Activated CD8-positive, alpha-beta memory T cell treated with anti-CD3 and anti-CD28 coated beads, Interleukin-2, amount 10 ng/mL, durations not matched to agents 7 days and 5 days (primary cell): ENCODE results near the gene PRR18. TPM values are rescaled to one million over a fixed set of nuclear protein-coding genes. Genes with fewer than 3 reads are reported as not detected.
"Not testable (repeated sequence)": the region's sequence is repeated elsewhere in the genome, so short reads cannot be mapped to it uniquely, and the experiment has no call there.

Source experiments
- ATAC-seq: fragments of 150-1000 bp; cut with Tn5 transposase; one replicate; pipeline ENCODE4 v1.10.0; 2021; ENCODE audit warnings: moderate library complexity
- CTCF ChIA-PET: fragments of 350-600 bp; sonication (Branson Sonifier 250); formaldehyde crosslinking; loops from one replicate; lab custom pipeline; 2021; ENCODE audit warnings: antibody characterized with exemption; lab: Charles Lee
- DNase-seq: peaks from one replicate; pipeline ENCODE4 v3.0.0-alpha.2; 2020
- H3K27ac Mint-ChIP-seq: one replicate; pipeline ENCODE4 v1.8.0; 2021; ENCODE audit warnings: mild to moderate bottlenecking, mixed read lengths
- H3K27me3 Mint-ChIP-seq: one replicate; pipeline ENCODE4 v1.8.0; 2021; ENCODE audit warnings: mixed read lengths
- H3K36me3 Mint-ChIP-seq: one replicate; pipeline ENCODE4 v1.8.0; 2021; ENCODE audit warnings: mild to moderate bottlenecking, mixed read lengths
- H3K4me1 Mint-ChIP-seq: one replicate; pipeline ENCODE4 v1.8.0; 2021; ENCODE audit warnings: mixed read lengths
- H3K4me3 Mint-ChIP-seq: one replicate; pipeline ENCODE4 v1.8.0; 2021; ENCODE audit warnings: mild to moderate bottlenecking, moderate library complexity, mixed read lengths
- H3K9me3 Mint-ChIP-seq: one replicate; pipeline ENCODE4 v1.8.0; 2022; ENCODE audit warnings: low read depth, mixed read lengths
- total RNA-seq, 2 experiments: library from RNA; stranded (reverse); gene quantifications; one replicate each; pipeline ENCODE4 v1.2.3, GENCODE V29; 2021

The PRR18 gene, protein sequence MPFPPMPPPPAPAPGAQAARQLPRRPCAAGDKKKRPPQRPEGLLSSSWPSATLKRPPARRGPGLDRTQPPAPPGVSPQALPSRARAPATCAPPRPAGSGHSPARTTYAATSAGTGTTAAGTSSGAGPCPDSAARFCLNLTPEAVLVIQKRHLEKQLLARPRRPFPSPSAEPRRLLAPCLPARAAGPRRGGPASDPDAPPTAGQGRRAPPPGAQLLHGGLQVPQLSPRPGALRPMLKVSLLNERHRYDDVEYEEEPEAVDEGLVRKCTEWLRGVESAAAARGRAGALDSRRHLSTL
- total RNA-seq = not detected

- peaks cover 65% of the 10 kb centered on the region for H3K27me3 Mint-ChIP-seq
- ATAC-seq (peak; percentile 37), DNase-seq (no peak)
- peaks cover 3% of the 10 kb centered on the region for H3K4me1 Mint-ChIP-seq
- H3K36me3 Mint-ChIP-seq = no peaks in the 10 kb centered on the region
- CTCF ChIA-PET = interaction anchor here (6.3 to 7.4 kb wide), 2 partner anchors 70 to 91 kb away, joined by 82 to 93 read pairs; no protein-coding TSS in a partner anchor
- H3K27ac Mint-ChIP-seq = no peak within 1 kb of the TSS
- no peaks in the 10 kb centered on the region for H3K9me3 Mint-ChIP-seq
- no peak within 1 kb of the TSS for H3K4me3 Mint-ChIP-seq
These were observed at the start of gene PRR18 for GRCh38 chr6:166308033-166308768. PRR18 (minus strand) TSS chr6:166308392; CDS start chr6:166308142, 250 bp downstream.

DNA sequence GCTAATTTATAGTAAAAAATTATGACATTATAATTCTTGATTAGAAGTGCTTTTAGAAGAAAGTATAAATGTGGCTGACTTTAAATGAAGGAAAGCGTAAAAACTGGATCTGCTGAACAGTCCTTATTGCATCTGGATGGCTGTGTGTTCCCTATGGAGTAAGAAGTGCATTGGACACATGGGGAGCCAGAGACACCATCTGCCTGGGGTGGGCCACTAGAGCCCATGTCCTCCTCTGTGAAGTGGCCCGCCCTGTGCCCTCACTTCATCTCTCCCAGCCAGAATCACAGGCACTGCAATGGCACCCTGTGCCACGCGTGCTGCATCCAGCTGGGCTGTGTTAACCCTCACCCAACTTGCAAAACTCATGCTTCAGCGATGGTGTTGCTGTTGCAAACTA, 47.4 kb upstream of the PRR18 start:
- Mint-ChIP-seq H3K36me3 (peaks cover 3% of the 10 kb centered on the region), H3K9me3 (no peaks in the 10 kb centered on the region), H3K27me3 (peaks cover 61% of the 10 kb centered on the region), H3K27ac (no peak overlapping the region), H3K4me3 (no peak overlapping the region), H3K4me1 (no peaks in the 10 kb centered on the region)
- CTCF ChIA-PET = interaction anchor here (0.9 kb wide), 1 partner anchor 43 kb away, joined by 3 read pairs; no protein-coding TSS in a partner anchor
- DNase-seq = no peak
- ATAC-seq = no peak

DNA sequence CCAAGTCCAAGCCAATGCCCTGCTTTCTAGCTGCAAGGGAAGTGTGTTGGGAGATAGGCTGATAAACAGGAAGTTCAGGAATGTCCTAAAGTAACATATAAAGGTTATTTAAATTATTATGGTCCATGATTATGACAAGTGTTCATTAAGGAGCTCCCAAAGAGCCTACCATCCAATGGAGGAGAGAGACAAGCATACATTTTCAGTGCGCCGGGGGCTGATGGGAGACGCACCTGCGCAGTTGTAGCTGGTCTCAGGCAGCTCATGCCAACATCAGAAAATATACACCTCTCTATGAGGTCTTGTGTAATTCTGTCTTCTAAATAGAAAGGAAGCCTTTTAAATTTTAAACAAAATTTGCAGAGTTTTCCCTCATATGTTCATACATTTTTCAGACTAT, 46.8 kb upstream of the PRR18 start:
- Mint-ChIP-seq H3K4me3 (no peak overlapping the region), H3K9me3 (no peaks in the 10 kb centered on the region), H3K27me3 (peaks cover 67% of the 10 kb centered on the region), H3K4me1 (no peaks in the 10 kb centered on the region), H3K27ac (no peak overlapping the region), H3K36me3 (peaks cover 3% of the 10 kb centered on the region)
- CTCF ChIA-PET = interaction anchor here (0.9 kb wide), 1 partner anchor 42 kb away, joined by 3 read pairs; no protein-coding TSS in a partner anchor
- DNase-seq (no peak), ATAC-seq (no peak)

GRCh38 chr6:166354143-166354542, 46.0 kb upstream of the PRR18 start:
- Mint-ChIP-seq H3K36me3 (peaks cover 3% of the 10 kb centered on the region), H3K27ac (no peak overlapping the region), H3K9me3 (peaks cover 2% of the 10 kb centered on the region), H3K27me3 (peaks cover 63% of the 10 kb centered on the region), H3K4me3 (no peak overlapping the region), H3K4me1 (no peaks in the 10 kb centered on the region)
- CTCF ChIA-PET = no interaction called here
- no peak for DNase-seq
- ATAC-seq = no peak

DNA sequence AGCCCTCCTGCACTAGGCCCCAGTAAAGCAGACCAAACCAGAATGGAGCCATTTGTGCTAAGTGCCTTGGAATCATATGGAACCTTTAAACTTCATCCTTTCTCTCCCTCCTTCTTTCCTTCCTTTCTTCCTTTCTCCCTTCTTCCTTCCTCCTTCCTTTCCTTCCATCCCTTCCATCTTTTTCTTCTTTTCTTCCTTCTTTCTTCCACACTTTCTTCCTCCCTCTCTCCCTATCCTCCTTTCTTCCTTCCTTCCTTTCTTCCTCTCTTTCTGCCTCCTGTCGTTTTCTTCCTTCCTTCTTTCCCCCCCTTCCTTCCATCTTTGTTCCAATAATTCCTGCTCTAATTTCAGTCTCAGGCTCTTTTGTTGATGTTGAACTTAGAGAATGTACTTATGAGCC, 45.3 kb upstream of the PRR18 start:
- Mint-ChIP-seq H3K27ac (no peak overlapping the region), H3K9me3 (peaks cover 2% of the 10 kb centered on the region), H3K27me3 (peaks cover 62% of the 10 kb centered on the region), H3K4me1 (no peaks in the 10 kb centered on the region), H3K36me3 (peaks cover 3% of the 10 kb centered on the region), H3K4me3 (no peak overlapping the region)
- ATAC-seq = no peak
- DNase-seq = no peak
- CTCF ChIA-PET = interaction anchor here (1.4 kb wide), 1 partner anchor 28 kb away, joined by 7 read pairs; no protein-coding TSS in a partner anchor

GRCh38 chr6:166352923-166353322, 44.7 kb upstream of the PRR18 start:
- Mint-ChIP-seq H3K27ac (no peak overlapping the region), H3K4me3 (no peak overlapping the region), H3K4me1 (peaks cover 1% of the 10 kb centered on the region), H3K9me3 (peaks cover 2% of the 10 kb centered on the region), H3K36me3 (peaks cover 6% of the 10 kb centered on the region), H3K27me3 (peaks cover 58% of the 10 kb centered on the region)
- DNase-seq (no peak), ATAC-seq (no peak)
- CTCF ChIA-PET = interaction anchor here (1.4 kb wide), 1 partner anchor 28 kb away, joined by 7 read pairs; no protein-coding TSS in a partner anchor

DNA sequence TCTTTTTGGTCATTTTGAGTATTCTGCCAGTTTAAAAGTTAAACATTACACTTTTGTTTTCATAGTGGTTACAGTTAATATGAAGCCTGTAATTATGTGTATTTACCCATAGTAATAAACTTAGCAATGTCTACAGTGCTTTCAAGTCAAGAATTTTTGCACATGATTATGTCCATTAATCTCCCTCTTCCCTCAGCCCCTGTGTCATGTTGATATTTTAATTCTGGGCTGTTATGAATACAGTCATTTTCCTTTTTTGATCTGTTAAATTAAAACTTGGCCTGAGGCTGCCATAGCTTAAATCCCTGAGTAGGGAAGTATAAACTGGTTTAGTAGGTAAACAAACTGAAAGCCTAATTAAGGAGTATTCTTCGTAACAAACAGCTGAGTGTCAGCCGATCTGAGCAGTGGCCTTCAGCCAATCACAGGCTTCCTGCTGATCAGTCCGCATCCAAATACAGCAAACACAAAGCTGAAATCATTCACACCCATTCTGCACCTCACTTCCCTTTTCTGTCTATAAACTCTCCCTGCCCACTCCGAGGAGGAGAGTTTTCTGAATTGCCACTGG, 43.6 kb upstream of the PRR18 start:
- ATAC-seq = no peak
- Mint-ChIP-seq H3K4me3 (no peak overlapping the region), H3K27me3 (peaks cover 55% of the 10 kb centered on the region), H3K4me1 (peaks cover 3% of the 10 kb centered on the region), H3K27ac (no peak overlapping the region), H3K36me3 (peaks cover 6% of the 10 kb centered on the region), H3K9me3 (peaks cover 2% of the 10 kb centered on the region)
- CTCF ChIA-PET = no interaction called here
- no peak for DNase-seq

- Mint-ChIP-seq H3K27ac (no peak overlapping the region), H3K4me3 (no peak overlapping the region)
- no peak for ATAC-seq
These were observed 40.2 kb upstream of the PRR18 start for GRCh38 chr6:166348305-166348949.

GRCh38 chr6:166346965-166347364, 38.8 kb upstream of the PRR18 start:
- CTCF ChIA-PET = interaction anchor here (1.3 kb wide), 1 partner anchor 34 kb away, joined by 4 read pairs; no protein-coding TSS in a partner anchor
- Mint-ChIP-seq H3K36me3 (peaks cover 6% of the 10 kb centered on the region), H3K9me3 (peaks cover 2% of the 10 kb centered on the region), H3K4me1 (peaks cover 6% of the 10 kb centered on the region), H3K4me3 (no peak overlapping the region), H3K27ac (no peak overlapping the region), H3K27me3 (peaks cover 41% of the 10 kb centered on the region)
- DNase-seq (no peak), ATAC-seq (no peak)

More at GRCh38 chr6:166348305-166348949, 40.2 kb upstream of the PRR18 start:
- Mint-ChIP-seq H3K27me3 (peaks cover 51% of the 10 kb centered on the region), H3K9me3 (peaks cover 2% of the 10 kb centered on the region), H3K4me1 (peaks cover 3% of the 10 kb centered on the region), H3K36me3 (peaks cover 6% of the 10 kb centered on the region)
- CTCF ChIA-PET = no interaction called here
- no peak for DNase-seq

- H3K27ac Mint-ChIP-seq = no peak overlapping the region
- no peak for DNase-seq
- peaks cover 11% of the 10 kb centered on the region for H3K4me1 Mint-ChIP-seq
- H3K27me3 Mint-ChIP-seq = peaks cover 37% of the 10 kb centered on the region
- no peak for ATAC-seq
- peaks cover 2% of the 10 kb centered on the region for H3K9me3 Mint-ChIP-seq
- H3K36me3 Mint-ChIP-seq = peaks cover 6% of the 10 kb centered on the region
- CTCF ChIA-PET = interaction anchor here (1.3 kb wide), 1 partner anchor 35 kb away, joined by 4 read pairs; no protein-coding TSS in a partner anchor
- H3K4me3 Mint-ChIP-seq = no peak overlapping the region
These were observed 38.3 kb upstream of the PRR18 start for GRCh38 chr6:166346449-166346848.

- CTCF ChIA-PET = not testable (repeated sequence)
These were observed 37.5 kb upstream of the PRR18 start for GRCh38 chr6:166345672-166346071.

GRCh38 chr6:166344921-166345320, 36.7 kb upstream of the PRR18 start:
- not testable (repeated sequence) for DNase-seq, ATAC-seq, H3K27ac Mint-ChIP-seq, H3K9me3 Mint-ChIP-seq, H3K36me3 Mint-ChIP-seq, H3K4me3 Mint-ChIP-seq
- Mint-ChIP-seq H3K27me3 (peaks cover 23% of the 10 kb centered on the region), H3K4me1 (peaks cover 13% of the 10 kb centered on the region)
- CTCF ChIA-PET = interaction anchor here (0.9 to 1.5 kb wide), 3 partner anchors 11 to 56 kb away, joined by 3 to 5 read pairs (median 3); no protein-coding TSS in a partner anchor

More at GRCh38 chr6:166345672-166346071, 37.5 kb upstream of the PRR18 start:
- H3K27me3 Mint-ChIP-seq = peaks cover 31% of the 10 kb centered on the region
- not testable (repeated sequence) for ATAC-seq, DNase-seq, H3K36me3 Mint-ChIP-seq, H3K9me3 Mint-ChIP-seq, H3K27ac Mint-ChIP-seq, H3K4me3 Mint-ChIP-seq
- peaks cover 13% of the 10 kb centered on the region for H3K4me1 Mint-ChIP-seq
